GM12892 (cell line): ENCODE data around the gene SCFD2.
"Not testable (repeated sequence)": the region's sequence is repeated elsewhere in the genome, so short reads cannot be mapped to it uniquely, and the experiment has no call there.

ENCODE experiments used
- DNase-seq: peaks from one replicate; pipeline ENCODE4 v3.0.0; 2011; ENCODE audit not compliant: insufficient read length
- FAIRE-seq: peaks from 2 replicates; lab custom pipeline; 2011; peaks lifted over from hg19 to GRCh38; lab: Jason Lieb, UNC
- POLR2A ChIP-seq: IDR thresholded peaks from 2 replicates; pipeline ENCODE4 v1.6.1; 2011; ENCODE audit warnings: low read depth, low read length, control low read depth
- POLR2AphosphoS5 ChIP-seq: IDR thresholded peaks from 2 replicates; pipeline ENCODE4 v1.6.1; 2011; ENCODE audit warnings: low read depth, low read length, control low read depth
- TAF1 ChIP-seq: IDR thresholded peaks from 2 replicates; pipeline ENCODE4 v1.6.1; 2011; ENCODE audit warnings: low read depth, mild to moderate bottlenecking, control low read depth, low read length, borderline replicate concordance

The SCFD2 gene

GRCh38 chr4:53364624-53365023 is 1.2 kb downstream of the SCFD2 start:
- FAIRE-seq (no peak), DNase-seq (no peak)
- TF ChIP-seq TAF1 (no peak), POLR2AphosphoS5 (no peak), POLR2A (no peak)

- FAIRE-seq (no peak), DNase-seq (no peak)
- TF ChIP-seq POLR2A (no peak), POLR2AphosphoS5 (no peak), TAF1 (no peak)
These were observed 3.8 kb downstream of the SCFD2 start for GRCh38 chr4:53362093-53362492.

- no peak for TF ChIP-seq POLR2A
- TF ChIP-seq POLR2AphosphoS5: no peak
- TF ChIP-seq TAF1: no peak
- no peak for DNase-seq
- FAIRE-seq: no peak
These were observed 4.4 kb downstream of the SCFD2 start for GRCh38 chr4:53361451-53361850.

- TF ChIP-seq POLR2AphosphoS5 (no peak), POLR2A (no peak), TAF1 (no peak)
- DNase-seq: no peak
- FAIRE-seq: no peak
These were observed 9.8 kb downstream of the SCFD2 start for GRCh38 chr4:53355930-53356521.

- no peak for FAIRE-seq
- no peak for DNase-seq
- no peak for TF ChIP-seq TAF1
- no peak for TF ChIP-seq POLR2AphosphoS5
- TF ChIP-seq POLR2A: no peak
These were observed 11.7 kb downstream of the SCFD2 start for GRCh38 chr4:53354012-53354722.

- FAIRE-seq (no peak), DNase-seq (no peak)
- TF ChIP-seq POLR2A: no peak
- TF ChIP-seq POLR2AphosphoS5: no peak
- no peak for TF ChIP-seq TAF1
These were observed 16.8 kb downstream of the SCFD2 start for GRCh38 chr4:53349091-53349491.

GRCh38 chr4:53348046-53348445 is 17.8 kb downstream of the SCFD2 start:
- DNase-seq (no peak), FAIRE-seq (no peak)
- TF ChIP-seq POLR2A (no peak), TAF1 (no peak), POLR2AphosphoS5 (no peak)

GRCh38 chr4:53346920-53347852 is 18.7 kb downstream of the SCFD2 start:
- DNase-seq (no peak), FAIRE-seq (no peak)
- TF ChIP-seq POLR2A (no peak), POLR2AphosphoS5 (no peak), TAF1 (no peak)

GRCh38 chr4:53346392-53346791 is 19.5 kb downstream of the SCFD2 start:
- DNase-seq, FAIRE-seq: not testable (repeated sequence)

GRCh38 chr4:53340145-53340544 is 25.7 kb downstream of the SCFD2 start:
- FAIRE-seq, DNase-seq: not testable (repeated sequence)

- FAIRE-seq, DNase-seq: not testable (repeated sequence)
These were observed 30.9 kb downstream of the SCFD2 start for GRCh38 chr4:53334916-53335315.

GRCh38 chr4:53326535-53326934 is 39.3 kb downstream of the SCFD2 start:
- no peak for FAIRE-seq
- TF ChIP-seq POLR2A (no peak), TAF1 (no peak), POLR2AphosphoS5 (no peak)
- DNase-seq: no peak
